NCI-H146 (cell line): ENCODE results near the gene IL1RN.

ENCODE experiments used
- DNase-seq: peaks from one replicate; lab custom pipeline; 2025; lab: John Stamatoyannopoulos, UW

The IL1RN gene

GRCh38 chr2:113175042-113175628 lies 47.7 kb downstream of the IL1RN start:
- no peak for DNase-seq

DNA sequence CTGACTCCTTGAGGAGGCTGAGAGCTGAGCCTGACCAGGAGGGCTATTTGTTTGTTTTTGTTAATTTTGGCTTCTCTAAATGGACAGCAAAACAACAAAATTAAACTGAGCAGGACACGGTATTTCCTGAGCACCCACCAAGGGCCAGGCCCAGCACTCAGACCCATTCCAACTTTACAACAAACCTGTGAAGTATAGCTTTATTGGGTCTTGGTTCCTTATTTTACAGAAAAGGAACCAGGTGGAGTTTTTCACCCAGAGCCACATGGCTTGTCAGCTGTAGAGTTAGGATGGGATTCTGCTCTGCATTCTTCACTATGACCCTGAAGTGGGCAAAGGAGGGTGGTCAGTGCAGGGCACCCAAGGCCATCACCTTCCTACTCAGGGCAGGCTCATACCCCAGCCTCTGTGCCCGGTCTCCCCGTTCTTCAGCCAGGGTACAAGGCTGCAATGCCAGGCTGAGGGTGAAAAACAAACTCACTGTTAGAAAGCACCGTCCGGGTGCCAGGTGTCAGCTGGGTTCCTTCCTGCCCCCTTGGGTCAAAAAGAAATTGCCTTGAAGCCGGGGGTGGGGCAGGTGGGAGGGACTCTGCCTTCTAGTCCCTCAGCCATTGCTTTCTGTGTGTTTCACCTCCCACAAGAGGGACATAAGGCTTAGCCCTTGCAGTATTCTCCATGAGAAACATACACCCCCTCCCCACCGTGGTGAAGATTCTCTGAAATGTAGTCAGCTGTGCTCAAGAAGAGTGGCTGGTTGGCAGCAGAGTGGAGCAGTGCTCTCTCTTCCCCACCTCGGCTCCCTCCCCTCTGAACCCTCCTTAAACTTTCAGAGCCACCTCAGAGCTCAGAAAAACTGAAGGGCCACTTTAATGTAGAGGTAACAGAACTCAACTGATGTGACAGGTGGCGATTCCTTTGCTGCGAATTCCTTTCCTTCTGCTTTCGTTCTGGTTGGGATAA lies 48.6 kb downstream of the IL1RN start:
- DNase-seq = no peak

DNA sequence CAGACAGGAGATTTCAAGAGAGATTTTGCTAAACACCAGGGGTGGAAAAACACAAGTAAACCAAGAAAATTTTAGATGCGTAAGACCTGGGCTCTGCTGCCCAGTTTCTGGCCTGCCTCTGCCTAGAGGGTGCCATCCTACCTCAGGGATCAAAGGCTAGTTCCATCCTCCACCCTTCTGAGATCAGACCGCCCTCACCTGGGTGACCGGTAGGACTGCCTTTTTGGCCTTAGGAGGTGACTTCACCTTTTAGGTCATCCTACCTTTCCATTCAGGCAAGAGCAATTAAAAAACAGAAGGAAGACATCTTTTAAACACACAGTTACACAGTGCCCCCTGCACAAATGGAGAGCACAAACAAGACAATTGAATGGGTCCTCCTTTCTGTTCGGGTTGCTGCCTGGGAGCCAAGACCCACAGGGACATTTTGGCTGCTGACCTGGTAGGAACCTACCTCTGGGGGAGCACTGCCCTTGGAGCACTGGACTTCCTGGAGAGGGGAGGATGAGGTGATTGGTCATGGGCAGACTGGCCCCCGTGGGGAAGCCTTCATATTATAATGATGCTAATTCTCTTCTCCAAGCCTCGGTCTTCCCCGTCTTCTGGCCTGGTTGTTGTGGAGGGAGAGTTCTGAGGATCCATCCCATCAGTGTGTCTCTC lies 49.4 kb downstream of the IL1RN start:
- no peak for DNase-seq

- no peak for DNase-seq
Observed at GRCh38 chr2:113178069-113178746, 50.8 kb downstream of the IL1RN start.

GRCh38 chr2:113178891-113179290 lies 51.5 kb downstream of the IL1RN start:
- no peak for DNase-seq

- DNase-seq = no peak
Observed at GRCh38 chr2:113179446-113180045, 52.1 kb downstream of the IL1RN start.

DNA sequence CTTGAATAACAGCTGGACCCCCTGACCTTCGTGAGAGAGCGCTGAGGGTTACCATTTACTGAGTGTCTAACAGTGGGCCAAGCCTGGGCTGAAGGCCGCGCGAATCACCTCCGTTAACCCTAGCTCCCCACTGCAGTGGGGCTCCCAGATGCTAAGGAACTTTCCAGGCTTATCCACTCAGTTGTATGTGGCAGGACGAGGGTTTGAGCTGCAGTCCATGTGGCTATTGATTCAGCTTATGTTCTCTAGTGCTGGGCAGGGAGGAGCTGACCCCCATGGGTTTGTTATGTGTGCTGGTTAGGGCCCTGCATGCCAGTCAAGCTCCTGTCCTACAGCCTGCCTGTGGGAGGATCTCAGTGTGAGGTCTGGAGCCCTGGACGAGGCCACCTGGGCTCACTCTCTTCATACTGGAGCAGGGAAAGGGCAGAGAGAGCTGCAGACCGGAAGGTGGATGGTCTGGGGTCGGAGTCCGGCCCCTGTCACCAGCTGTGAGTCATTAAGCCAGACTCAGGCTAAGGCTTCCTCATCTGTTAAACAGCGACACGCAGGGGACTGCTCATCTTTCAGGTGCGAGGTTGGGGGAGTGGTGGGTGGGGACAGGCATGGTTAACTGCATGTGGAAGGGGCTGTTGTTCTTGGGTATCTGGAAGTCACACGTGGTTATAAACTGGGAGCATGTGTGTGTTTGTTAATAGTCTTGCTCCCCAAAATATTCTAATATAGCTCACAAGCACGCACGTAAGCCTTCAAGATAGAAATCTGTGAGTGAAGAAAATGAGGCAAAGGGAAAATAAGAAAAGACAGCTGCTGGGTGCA lies 52.9 kb downstream of the IL1RN start:
- DNase-seq = no peak

- no peak for DNase-seq
Observed at GRCh38 chr2:113181258-113182051, 54.1 kb downstream of the IL1RN start.

GRCh38 chr2:113182471-113183260 lies 55.3 kb downstream of the IL1RN start:
- no peak for DNase-seq

DNA sequence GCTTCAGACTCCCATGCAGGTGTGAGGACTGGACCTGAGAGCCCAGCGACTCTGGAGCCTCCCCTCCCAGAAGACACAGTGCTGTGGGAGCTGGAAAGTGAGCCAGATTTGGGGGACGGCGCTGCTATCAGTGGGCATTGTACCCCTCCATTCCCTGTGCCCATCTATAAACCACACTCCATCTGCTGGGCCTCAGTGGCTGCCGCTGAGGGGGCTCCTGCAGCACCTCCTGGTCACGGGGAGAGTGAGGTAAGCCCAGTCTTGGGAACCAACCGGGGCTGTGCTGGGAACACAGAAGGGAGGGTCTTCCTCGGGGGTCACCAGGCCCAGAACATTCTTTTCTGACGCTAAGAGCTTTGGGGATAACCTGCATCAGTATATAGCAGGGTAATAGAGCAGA lies 55.9 kb downstream of the IL1RN start:
- no peak for DNase-seq
